Sciatic nerve (tissue), 2 donors: ENCODE data around the gene MYOZ2. TPM values are rescaled to one million over a fixed set of nuclear protein-coding genes. Genes with fewer than 3 reads are reported as not detected.
A peak's percentile ranks its signal among the peaks of the same experiment; 100 is the strongest.
"Not testable (repeated sequence)": the region's sequence is repeated elsewhere in the genome, so short reads cannot be mapped to it uniquely, and the experiment has no call there.

ENCODE experiments used
- ATAC-seq: fragments of 200-7000 bp; cut with Tn5 transposase; one replicate; pipeline ENCODE4 v1.9.1; 2020; ENCODE audit warnings: mild to moderate bottlenecking, moderate library complexity
- DNase-seq: peaks from one replicate; pipeline ENCODE4 v3.0.0-alpha.2; 2020; ENCODE audit warnings: low spot score
- intact Hi-C: fragments of 100-400 bp; cut with DNase I; formaldehyde crosslinking; loops from one replicate; pipeline ENCODE4 v1.14.2; 2022
- total RNA-seq: library from RNA; stranded (reverse); fragmentation: NEBNext Ultra II Directional; extraction: Animal tissue kit (Norgen Biotek cat#: 25700); gene quantifications from one replicate; pipeline ENCODE4 v1.2.1, GENCODE V29; 2021
- donor health status: DM: no; HTN: no; CAD: no.
- donor health status: DM: no; HTN: no; CAD: no.

MYOZ2 gene
- total RNA-seq, 1 donor from 2014 or later: 0.62 TPM

GRCh38 chr4:119170195-119170594 lies 34.6 kb downstream of the MYOZ2 start:
- ATAC-seq: no peak
- intact Hi-C loops: no loop called here

GRCh38 chr4:119172223-119172622 lies 36.6 kb downstream of the MYOZ2 start:
- intact Hi-C loops: no loop called here
- ATAC-seq (no peak), DNase-seq (no peak)

More at GRCh38 chr4:119170195-119170594, 34.6 kb downstream of the MYOZ2 start:
- no peak for DNase-seq

- ATAC-seq, DNase-seq, intact Hi-C loops: not testable (repeated sequence)
Observed at GRCh38 chr4:119173729-119174361, 38.2 kb downstream of the MYOZ2 start.

GRCh38 chr4:119179011-119179410 lies 43.4 kb downstream of the MYOZ2 start:
- ATAC-seq: no peak
- intact Hi-C loops: no loop called here
- no peak for DNase-seq

DNA sequence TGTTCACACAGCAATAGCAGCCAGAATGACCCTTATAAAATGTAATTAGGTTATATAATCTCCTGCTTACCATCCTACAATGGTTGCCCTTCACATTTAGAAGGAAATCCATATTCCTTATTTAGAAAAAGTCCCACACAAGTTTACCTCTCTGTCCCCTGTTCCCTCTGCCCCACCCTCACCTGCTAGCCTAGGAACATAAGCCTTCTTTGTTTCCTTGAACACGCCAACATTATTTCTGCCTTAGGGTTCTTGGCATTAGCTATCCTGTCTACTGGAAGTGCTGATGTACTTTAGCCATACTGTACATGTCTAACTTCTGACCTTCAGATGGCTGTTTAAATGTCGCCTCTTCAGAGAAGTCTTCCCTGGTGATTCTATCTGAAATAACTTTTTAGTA lies 48.5 kb downstream of the MYOZ2 start:
- ATAC-seq (no peak), DNase-seq (no peak)
- intact Hi-C loops: no loop called here

DNA sequence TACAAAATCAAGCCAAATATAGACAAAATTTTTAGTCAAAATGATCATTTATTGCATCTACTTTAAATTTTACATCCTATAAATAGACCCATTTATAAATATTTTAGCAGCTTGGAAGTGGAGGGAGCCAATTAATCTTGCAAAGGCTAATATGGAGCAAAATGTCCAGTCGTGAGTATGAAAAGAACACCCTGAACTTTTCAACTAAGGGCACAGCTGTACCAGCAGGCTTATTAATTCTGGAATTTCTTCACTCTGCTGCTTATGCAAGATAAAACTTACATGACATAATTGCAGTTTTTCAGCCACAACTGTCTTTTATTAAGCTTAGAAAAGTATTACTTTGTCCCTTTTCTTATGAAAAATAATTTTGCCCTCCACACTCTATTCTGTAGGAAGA lies 54.0 kb downstream of the MYOZ2 start:
- ATAC-seq: peak; percentile 97
- intact Hi-C loops: no loop called here
- no peak for DNase-seq

DNA sequence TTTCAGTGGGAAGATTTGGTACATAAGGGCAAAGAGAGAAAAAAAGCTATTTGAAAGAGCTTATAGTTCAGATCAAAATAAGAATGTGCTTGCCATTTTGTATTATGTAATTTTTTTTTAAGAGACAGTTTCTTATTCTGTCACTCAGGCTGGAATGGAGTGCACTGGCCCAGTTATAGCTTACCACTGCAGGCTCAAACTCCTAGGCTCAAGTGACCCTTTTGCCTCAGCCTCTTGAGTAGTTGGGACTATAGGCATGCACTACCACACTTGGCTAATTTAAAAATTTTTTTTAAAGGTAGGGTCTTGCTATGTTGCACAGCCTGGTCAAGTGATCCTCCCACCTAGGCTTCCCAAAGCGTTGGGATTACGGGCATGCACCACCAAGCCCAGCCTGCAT lies 54.7 kb downstream of the MYOZ2 start:
- ATAC-seq (peak; percentile 35), DNase-seq (no peak)

DNA sequence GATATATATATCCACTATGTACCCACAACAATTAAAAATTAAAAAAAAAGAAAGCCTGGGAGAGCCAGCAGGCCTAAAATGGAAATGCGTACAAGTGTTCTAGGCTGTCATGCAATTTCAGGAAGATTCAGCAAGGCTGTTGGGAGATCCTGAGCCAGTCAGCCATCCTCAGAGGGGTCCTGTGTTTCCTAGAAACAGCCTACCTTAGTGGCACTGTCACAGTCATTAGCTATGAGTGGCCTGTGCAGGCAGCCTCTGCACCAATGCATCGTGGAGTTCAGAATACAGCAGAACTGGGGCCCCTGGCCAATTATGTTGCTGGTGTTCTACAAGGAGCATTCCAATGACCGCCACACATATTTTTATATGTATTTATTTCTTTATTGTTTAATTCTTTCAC lies 55.9 kb downstream of the MYOZ2 start:
- DNase-seq (no peak), ATAC-seq (no peak)
- intact Hi-C loops: no loop called here

More for the DNA sequence above, 54.7 kb downstream of the MYOZ2 start:
- intact Hi-C loops: no loop called here

- no peak for ATAC-seq
- intact Hi-C loops: no loop called here
- DNase-seq: no peak
Observed at GRCh38 chr4:119197772-119198212, 62.2 kb downstream of the MYOZ2 start.

- intact Hi-C loops: no loop called here
- ATAC-seq (no peak), DNase-seq (no peak)
Observed at GRCh38 chr4:119204916-119205315, 69.3 kb downstream of the MYOZ2 start.

DNA sequence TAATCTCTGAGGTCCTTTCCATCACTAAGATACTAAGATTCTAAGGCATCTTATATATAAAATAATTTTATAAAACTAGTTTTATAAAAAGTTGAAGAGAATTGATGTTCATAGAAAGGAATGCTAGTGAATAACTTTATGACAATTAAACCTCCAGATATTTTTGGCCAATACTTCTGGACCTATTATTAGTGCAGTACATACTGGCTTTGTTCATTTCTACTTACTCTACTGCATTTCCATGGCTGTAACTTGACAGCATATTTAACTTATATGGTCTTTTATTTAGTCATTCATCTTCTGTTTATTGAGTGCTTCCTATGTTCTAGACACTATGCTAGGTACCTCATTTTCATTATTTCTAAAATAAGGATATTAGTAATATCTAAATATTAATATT lies 70.1 kb downstream of the MYOZ2 start:
- DNase-seq (no peak), ATAC-seq (no peak)
- intact Hi-C loops: no loop called here

GRCh38 chr4:119206178-119206577 lies 70.5 kb downstream of the MYOZ2 start:
- intact Hi-C loops: no loop called here
- ATAC-seq (peak; percentile 89), DNase-seq (no peak)

GRCh38 chr4:119207051-119207450 lies 71.4 kb downstream of the MYOZ2 start:
- no peak for DNase-seq
- peak; percentile 44 for ATAC-seq
- intact Hi-C loops: no loop called here

GRCh38 chr4:119209077-119209476 lies 73.4 kb downstream of the MYOZ2 start:
- DNase-seq: no peak
- intact Hi-C loops: no loop called here
- ATAC-seq: no peak

GRCh38 chr4:119209586-119209985 lies 74.0 kb downstream of the MYOZ2 start:
- ATAC-seq (no peak), DNase-seq (no peak)
- intact Hi-C loops: no loop called here

GRCh38 chr4:119210775-119211174 lies 75.1 kb downstream of the MYOZ2 start:
- DNase-seq (no peak), ATAC-seq (no peak)
- intact Hi-C loops: no loop called here

DNA sequence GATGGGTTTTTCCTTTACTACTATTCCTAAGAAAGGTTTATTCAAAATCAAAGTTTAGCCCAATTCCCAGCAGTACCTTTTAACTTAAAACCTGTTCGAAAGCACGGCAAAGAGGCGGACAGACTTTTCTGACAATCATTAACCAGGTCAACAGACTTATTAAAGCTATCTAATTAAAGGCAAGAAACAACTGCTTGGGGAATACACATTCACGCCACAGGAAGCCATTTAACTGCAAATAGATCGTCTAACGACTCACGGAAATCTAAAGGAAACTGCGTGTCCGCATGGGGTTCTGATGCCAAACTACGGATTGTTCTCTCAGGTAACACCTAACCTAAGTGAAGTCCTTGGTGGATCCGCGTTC lies 76.2 kb downstream of the MYOZ2 start:
- DNase-seq (no peak), ATAC-seq (peak; percentile 0)
- intact Hi-C loops: no loop called here

GRCh38 chr4:119212234-119212963 lies 76.8 kb downstream of the MYOZ2 start, which contains the start of gene USP53:
TSS of gene USP53 (plus strand) at chr4:119212713. CDS start at chr4:119239760, 27,047 bp downstream.
- peak; percentile 98 for ATAC-seq
- intact Hi-C loops: no loop called here
- DNase-seq: peak; percentile 99

GRCh38 chr4:119212964-119213606 lies 77.5 kb downstream of the MYOZ2 start:
- intact Hi-C loops: no loop called here
- peak; percentile 87 for DNase-seq
- peak; percentile 81 for ATAC-seq

DNA sequence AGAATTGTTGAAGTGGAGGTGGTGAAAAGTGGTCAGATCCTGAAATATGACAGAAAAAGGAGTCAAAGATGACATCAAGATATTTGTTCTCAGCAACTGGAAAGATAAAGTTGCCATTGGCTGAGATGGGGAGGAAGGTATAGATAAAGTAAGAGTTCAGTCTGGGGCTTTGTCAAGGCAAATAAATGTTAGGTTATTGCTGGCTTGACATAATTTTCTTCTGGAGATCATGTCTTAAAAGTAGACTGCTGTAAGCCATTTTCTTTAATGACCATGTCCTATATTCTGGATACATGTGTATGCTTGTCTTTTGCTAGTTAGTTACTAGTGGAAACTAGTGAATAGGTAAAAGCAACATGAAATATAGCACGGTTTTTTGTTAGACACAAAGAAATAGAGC lies 82.5 kb downstream of the MYOZ2 start:
- DNase-seq (no peak), ATAC-seq (no peak)
- intact Hi-C loops: no loop called here
